Measurements from ENCODE around the gene COMT. TPM values are rescaled to one million over a fixed set of nuclear protein-coding genes. Genes with fewer than 3 reads are reported as not detected.

The COMT gene
- polyA plus RNA-seq, 1 experiment: 332 TPM

- ChIA-PET CTCF (interaction anchor here (4.8 kb wide), 1 partner anchor 24 kb away, joined by 27 read pairs; no protein-coding TSS in a partner anchor), POLR2A (no interaction called here)
- TF ChIP-seq, protein P1, sequence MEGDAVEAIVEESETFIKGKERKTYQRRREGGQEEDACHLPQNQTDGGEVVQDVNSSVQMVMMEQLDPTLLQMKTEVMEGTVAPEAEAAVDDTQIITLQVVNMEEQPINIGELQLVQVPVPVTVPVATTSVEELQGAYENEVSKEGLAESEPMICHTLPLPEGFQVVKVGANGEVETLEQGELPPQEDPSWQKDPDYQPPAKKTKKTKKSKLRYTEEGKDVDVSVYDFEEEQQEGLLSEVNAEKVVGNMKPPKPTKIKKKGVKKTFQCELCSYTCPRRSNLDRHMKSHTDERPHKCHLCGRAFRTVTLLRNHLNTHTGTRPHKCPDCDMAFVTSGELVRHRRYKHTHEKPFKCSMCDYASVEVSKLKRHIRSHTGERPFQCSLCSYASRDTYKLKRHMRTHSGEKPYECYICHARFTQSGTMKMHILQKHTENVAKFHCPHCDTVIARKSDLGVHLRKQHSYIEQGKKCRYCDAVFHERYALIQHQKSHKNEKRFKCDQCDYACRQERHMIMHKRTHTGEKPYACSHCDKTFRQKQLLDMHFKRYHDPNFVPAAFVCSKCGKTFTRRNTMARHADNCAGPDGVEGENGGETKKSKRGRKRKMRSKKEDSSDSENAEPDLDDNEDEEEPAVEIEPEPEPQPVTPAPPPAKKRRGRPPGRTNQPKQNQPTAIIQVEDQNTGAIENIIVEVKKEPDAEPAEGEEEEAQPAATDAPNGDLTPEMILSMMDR (IDR thresholded peaks at IDR 0.05; ENCODE audit: insufficient read depth, low read depth, low read length): no peak
- no peak for DNase-seq (ENCODE audit: low read depth)
- Histone ChIP-seq H3K4me3 (ENCODE audit: low read depth, low read length) (no peak overlapping the region), H3K36me3 (ENCODE audit: control insufficient read depth, insufficient read depth, low read length) (no peaks in the 10 kb centered on the region; the same call in 1 of the 2 replicates), H3K27me3 (ENCODE audit: control insufficient read depth, insufficient read depth, low read length) (no peaks in the 10 kb centered on the region)
These were observed 48.1 kb downstream of the COMT start for GRCh38 chr22:19989725-19990067.

- no peaks in the 10 kb centered on the region for H3K27me3 ChIP-seq (ENCODE audit: control insufficient read depth, insufficient read depth, low read length)
- POLR2A ChIA-PET: no interaction called here
- H3K36me3 ChIP-seq (ENCODE audit: control insufficient read depth, insufficient read depth, low read length): no peaks in the 10 kb centered on the region; the same call in 1 of the 2 replicates
- H3K4me3 ChIP-seq (ENCODE audit: low read depth, low read length): no peak overlapping the region
- CTCF ChIA-PET: interaction anchor here (4.8 kb wide), 1 partner anchor 24 kb away, joined by 27 read pairs; no protein-coding TSS in a partner anchor
- DNase-seq (ENCODE audit: low read depth): no peak
- TF ChIP-seq, protein P1 (IDR thresholded peaks at IDR 0.05; ENCODE audit: insufficient read depth, low read depth, low read length): no peak
These were observed 48.6 kb downstream of the COMT start for GRCh38 chr22:19990188-19990587.

- no peak overlapping the region for H3K4me3 ChIP-seq (ENCODE audit: low read depth, low read length)
- POLR2A ChIA-PET: no interaction called here
- DNase-seq (ENCODE audit: low read depth): no peak
- TF ChIP-seq, protein P1 (IDR thresholded peaks at IDR 0.05; ENCODE audit: insufficient read depth, low read depth, low read length): no peak
- CTCF ChIA-PET: interaction anchor here (0.6 to 4.8 kb wide), 3 partner anchors 23 to 661 kb away, joined by 3 to 27 read pairs (median 3); no protein-coding TSS in a partner anchor
- H3K36me3 ChIP-seq (ENCODE audit: control insufficient read depth, insufficient read depth, low read length): no peaks in the 10 kb centered on the region; the same call in 1 of the 2 replicates
- no peaks in the 10 kb centered on the region for H3K27me3 ChIP-seq (ENCODE audit: control insufficient read depth, insufficient read depth, low read length)
These were observed 49.2 kb downstream of the COMT start for GRCh38 chr22:19990609-19991394.

GRCh38 chr22:19991395-19991644 lies 49.7 kb downstream of the COMT start:
- no peak for DNase-seq (ENCODE audit: low read depth)
- POLR2A ChIA-PET: no interaction called here
- Histone ChIP-seq H3K27me3 (ENCODE audit: control insufficient read depth, insufficient read depth, low read length) (no peaks in the 10 kb centered on the region), H3K36me3 (ENCODE audit: control insufficient read depth, insufficient read depth, low read length) (no peaks in the 10 kb centered on the region; the same call in 1 of the 2 replicates), H3K4me3 (ENCODE audit: low read depth, low read length) (no peak overlapping the region)
- CTCF ChIA-PET: interaction anchor here (0.6 to 4.8 kb wide), 3 partner anchors 23 to 661 kb away, joined by 3 to 27 read pairs (median 3); no protein-coding TSS in a partner anchor
- TF ChIP-seq, protein P1 (IDR thresholded peaks at IDR 0.05; ENCODE audit: insufficient read depth, low read depth, low read length): no peak

- H3K4me3 ChIP-seq (ENCODE audit: low read depth, low read length): no peak overlapping the region
- H3K36me3 ChIP-seq (ENCODE audit: control insufficient read depth, insufficient read depth, low read length): no peaks in the 10 kb centered on the region; the same call in 1 of the 2 replicates
- CTCF ChIA-PET: interaction anchor here (0.6 to 4.8 kb wide), 2 partner anchors 22 to 660 kb away, joined by 3 to 27 read pairs; no protein-coding TSS in a partner anchor
- POLR2A ChIA-PET: no interaction called here
- DNase-seq (ENCODE audit: low read depth): no peak
- H3K27me3 ChIP-seq (ENCODE audit: control insufficient read depth, insufficient read depth, low read length): no peaks in the 10 kb centered on the region
- TF ChIP-seq, protein P1 (IDR thresholded peaks at IDR 0.05; ENCODE audit: insufficient read depth, low read depth, low read length): no peak
These were observed 50.3 kb downstream of the COMT start for GRCh38 chr22:19991645-19992451.

Data from BJ (cell line).